ENCODE measurements around the gene PRKCI. TPM values are rescaled to one million over a fixed set of nuclear protein-coding genes. Genes with fewer than 3 reads are reported as not detected.

The PRKCI gene
- total and polyA plus RNA-seq, 9 of the 15 experiments (the other 6 are each of a cell fraction or from before 2014, with no cell fraction given) = 10.5 to 43.2 (median 31.4) TPM

DNA sequence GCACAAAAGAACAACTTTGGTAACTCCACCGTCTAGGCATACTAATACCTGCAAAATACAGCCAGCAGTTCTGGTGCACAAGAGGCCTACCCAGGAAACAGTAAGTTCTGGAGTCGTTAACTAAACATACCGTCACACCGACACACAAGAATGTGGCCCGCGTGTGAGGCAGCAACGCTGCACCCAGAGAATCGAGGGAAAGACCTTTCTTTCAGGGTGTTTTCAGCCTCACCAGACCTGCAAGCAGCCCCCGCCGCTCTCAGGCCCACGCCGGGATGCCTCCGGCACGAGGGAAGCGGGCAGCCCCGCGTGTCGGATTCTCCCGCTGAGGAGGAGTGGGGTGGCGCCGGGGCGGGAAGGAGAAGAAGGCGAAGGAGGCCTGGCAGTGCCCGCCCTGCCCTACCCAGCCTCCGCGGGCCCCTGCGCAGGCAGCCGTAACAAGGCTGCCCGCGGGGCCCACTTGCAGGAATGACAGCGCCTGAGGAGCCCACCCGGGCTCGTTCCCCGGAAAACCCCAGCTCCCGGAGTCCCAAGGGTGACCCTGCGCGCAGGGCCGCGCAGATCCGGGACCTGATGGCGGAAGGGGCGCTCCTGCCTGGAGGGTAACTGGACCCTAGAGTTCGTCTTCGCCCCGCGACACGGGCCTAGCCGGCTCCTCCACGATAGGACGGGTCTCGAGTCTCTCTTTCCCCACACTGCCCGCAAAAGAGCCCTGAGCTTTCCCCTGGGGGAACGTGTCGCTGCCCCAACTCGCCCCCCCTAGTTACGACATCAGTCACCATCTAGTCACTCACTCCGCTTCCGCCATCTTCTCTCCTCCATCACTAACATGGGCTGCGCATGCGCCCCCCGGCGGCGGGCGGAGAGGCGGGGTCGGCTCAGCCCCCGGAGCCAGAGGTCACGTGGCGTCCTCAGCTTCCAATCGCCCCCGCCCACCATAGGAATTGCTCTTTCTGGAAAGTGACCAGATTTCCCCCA, 41.0 kb upstream of the PRKCI start, which contains the start of gene PHC3 (continued):
- peak; percentile 86 for TF ChIP-seq TAF9B (IDR thresholded peaks at IDR 0.05; ENCODE audit: partially characterized antibody)
- TF ChIP-seq, protein P1, sequence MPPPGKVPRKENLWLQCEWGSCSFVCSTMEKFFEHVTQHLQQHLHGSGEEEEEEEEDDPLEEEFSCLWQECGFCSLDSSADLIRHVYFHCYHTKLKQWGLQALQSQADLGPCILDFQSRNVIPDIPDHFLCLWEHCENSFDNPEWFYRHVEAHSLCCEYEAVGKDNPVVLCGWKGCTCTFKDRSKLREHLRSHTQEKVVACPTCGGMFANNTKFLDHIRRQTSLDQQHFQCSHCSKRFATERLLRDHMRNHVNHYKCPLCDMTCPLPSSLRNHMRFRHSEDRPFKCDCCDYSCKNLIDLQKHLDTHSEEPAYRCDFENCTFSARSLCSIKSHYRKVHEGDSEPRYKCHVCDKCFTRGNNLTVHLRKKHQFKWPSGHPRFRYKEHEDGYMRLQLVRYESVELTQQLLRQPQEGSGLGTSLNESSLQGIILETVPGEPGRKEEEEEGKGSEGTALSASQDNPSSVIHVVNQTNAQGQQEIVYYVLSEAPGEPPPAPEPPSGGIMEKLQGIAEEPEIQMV (tag; conservative IDR thresholded peaks at IDR 0.05; ENCODE audit: low read depth) = no peak
- TF ChIP-seq, protein P2, sequence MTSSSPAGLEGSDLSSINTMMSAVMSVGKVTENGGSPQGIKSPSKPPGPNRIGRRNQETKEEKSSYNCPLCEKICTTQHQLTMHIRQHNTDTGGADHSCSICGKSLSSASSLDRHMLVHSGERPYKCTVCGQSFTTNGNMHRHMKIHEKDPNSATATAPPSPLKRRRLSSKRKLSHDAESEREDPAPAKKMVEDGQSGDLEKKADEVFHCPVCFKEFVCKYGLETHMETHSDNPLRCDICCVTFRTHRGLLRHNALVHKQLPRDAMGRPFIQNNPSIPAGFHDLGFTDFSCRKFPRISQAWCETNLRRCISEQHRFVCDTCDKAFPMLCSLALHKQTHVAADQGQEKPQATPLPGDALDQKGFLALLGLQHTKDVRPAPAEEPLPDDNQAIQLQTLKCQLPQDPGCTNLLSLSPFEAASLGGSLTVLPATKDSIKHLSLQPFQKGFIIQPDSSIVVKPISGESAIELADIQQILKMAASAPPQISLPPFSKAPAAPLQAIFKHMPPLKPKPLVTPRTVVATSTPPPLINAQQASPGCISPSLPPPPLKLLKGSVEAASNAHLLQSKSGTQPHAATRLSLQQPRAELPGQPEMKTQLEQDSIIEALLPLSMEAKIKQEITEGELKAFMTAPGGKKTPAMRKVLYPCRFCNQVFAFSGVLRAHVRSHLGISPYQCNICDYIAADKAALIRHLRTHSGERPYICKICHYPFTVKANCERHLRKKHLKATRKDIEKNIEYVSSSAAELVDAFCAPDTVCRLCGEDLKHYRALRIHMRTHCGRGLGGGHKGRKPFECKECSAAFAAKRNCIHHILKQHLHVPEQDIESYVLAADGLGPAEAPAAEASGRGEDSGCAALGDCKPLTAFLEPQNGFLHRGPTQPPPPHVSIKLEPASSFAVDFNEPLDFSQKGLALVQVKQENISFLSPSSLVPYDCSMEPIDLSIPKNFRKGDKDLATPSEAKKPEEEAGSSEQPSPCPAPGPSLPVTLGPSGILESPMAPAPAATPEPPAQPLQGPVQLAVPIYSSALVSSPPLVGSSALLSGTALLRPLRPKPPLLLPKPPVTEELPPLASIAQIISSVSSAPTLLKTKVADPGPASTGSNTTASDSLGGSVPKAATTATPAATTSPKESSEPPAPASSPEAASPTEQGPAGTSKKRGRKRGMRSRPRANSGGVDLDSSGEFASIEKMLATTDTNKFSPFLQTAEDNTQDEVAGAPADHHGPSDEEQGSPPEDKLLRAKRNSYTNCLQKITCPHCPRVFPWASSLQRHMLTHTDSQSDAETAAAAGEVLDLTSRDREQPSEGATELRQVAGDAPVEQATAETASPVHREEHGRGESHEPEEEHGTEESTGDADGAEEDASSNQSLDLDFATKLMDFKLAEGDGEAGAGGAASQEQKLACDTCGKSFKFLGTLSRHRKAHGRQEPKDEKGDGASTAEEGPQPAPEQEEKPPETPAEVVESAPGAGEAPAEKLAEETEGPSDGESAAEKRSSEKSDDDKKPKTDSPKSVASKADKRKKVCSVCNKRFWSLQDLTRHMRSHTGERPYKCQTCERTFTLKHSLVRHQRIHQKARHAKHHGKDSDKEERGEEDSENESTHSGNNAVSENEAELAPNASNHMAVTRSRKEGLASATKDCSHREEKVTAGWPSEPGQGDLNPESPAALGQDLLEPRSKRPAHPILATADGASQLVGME (CRISPR knock-in tag; IDR thresholded peaks at IDR 0.05) = no peak
- 0 out of 2 replicates have a peak, but pooled peaks have one; percentile 39 for TF ChIP-seq ZNF431 (CRISPR knock-in tag; IDR thresholded peaks at IDR 0.05)
- 0 out of 2 replicates have a peak, but pooled peaks have one; percentile 71 for TF ChIP-seq KAT7 (CRISPR knock-in tag; IDR thresholded peaks at IDR 0.05; ENCODE audit: borderline replicate concordance)
- TF ChIP-seq JUND (IDR thresholded peaks at IDR 0.05; ENCODE audit: borderline replicate concordance, low read depth, low read length) = 0 out of 2 replicates have a peak, but pooled peaks have one; percentile 25
- peak; percentile 19; the same call in 1 of the 3 replicates for TF ChIP-seq JUND (tag; IDR thresholded peaks at IDR 0.05; ENCODE audit: borderline replicate concordance, low read depth, low read length)
- TF ChIP-seq, protein P3, sequence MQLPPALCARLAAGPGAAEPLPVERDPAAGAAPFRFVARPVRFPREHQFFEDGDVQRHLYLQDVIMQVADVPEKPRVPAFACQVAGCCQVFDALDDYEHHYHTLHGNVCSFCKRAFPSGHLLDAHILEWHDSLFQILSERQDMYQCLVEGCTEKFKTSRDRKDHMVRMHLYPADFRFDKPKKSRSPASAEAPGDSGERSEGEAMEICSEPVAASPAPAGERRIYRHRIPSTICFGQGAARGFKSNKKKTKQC (CRISPR knock-in tag; IDR thresholded peaks at IDR 0.05) = no peak
- TF ChIP-seq MAZ (CRISPR knock-in tag; conservative IDR thresholded peaks at IDR 0.05 in 1 of 2, IDR thresholded peaks at IDR 0.05 in 1 of 2) = peak; percentile 61 to 80; a peak in 3 of 4 replicates
- peak; percentile 92 for TF ChIP-seq HNRNPL (IDR thresholded peaks at IDR 0.05; ENCODE audit: low read depth, low read length)
- TF ChIP-seq, protein P4, sequence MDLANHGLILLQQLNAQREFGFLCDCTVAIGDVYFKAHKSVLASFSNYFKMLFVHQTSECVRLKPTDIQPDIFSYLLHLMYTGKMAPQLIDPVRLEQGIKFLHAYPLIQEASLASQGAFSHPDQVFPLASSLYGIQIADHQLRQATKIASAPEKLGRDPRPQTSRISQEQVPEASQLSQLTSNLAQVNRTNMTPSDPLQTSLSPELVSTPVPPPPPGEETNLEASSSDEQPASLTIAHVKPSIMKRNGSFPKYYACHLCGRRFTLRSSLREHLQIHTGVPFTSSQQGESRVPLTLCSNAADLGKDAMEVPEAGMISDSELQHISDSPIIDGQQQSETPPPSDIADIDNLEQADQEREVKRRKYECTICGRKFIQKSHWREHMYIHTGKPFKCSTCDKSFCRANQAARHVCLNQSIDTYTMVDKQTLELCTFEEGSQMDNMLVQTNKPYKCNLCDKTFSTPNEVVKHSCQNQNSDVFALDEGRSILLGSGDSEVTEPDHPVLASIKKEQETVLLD (IDR thresholded peaks at IDR 0.05) = peak; percentile 95
- peak; percentile 48 for TF ChIP-seq CXXC5 (CRISPR knock-in tag; IDR thresholded peaks at IDR 0.05)

Measured in K562 (cell line).